MM.1S (cell line): ENCODE results near the gene RCOR1.

Experiments used
- DNase-seq: peaks from one replicate; pipeline ENCODE4 v3.0.0-alpha.2; 2015
- H2AFZ ChIP-seq: fragments of 300-600 bp; sonication (generic); 2 replicates; pipeline ENCODE4 v1.6.0; 2016; ENCODE audit warnings: antibody characterized with exemption, low read length
- H3F3A ChIP-seq: fragments of 300-600 bp; sonication (generic); 2 replicates; pipeline ENCODE4 v1.6.1; 2016; ENCODE audit warnings: mild to moderate bottlenecking, antibody characterized with exemption, low read length, moderate library complexity, mixed read lengths; ENCODE audit not compliant: insufficient read depth
- H3K27ac ChIP-seq: fragments of 300-600 bp; sonication (generic); 2 replicates; pipeline ENCODE4 v1.5.1; 2016; ENCODE audit warnings: mild to moderate bottlenecking, low read length
- H3K27me3 ChIP-seq: fragments of 300-600 bp; sonication (generic); replicated peaks from 2 replicates; pipeline ENCODE4 v1.6.0; 2016; ENCODE audit warnings: low read length; ENCODE audit not compliant: insufficient read depth
- H3K36me3 ChIP-seq: fragments of 300-600 bp; sonication (generic); replicated peaks from 2 replicates; pipeline ENCODE4 v1.6.1; 2016; ENCODE audit warnings: mild to moderate bottlenecking, low read length, mixed read lengths; ENCODE audit not compliant: insufficient read depth
- H3K4me1 ChIP-seq: fragments of 300-600 bp; sonication (generic); 2 replicates; pipeline ENCODE4 v1.6.1; 2016; ENCODE audit warnings: low read length, mixed read lengths
- H3K4me2 ChIP-seq: fragments of 300-600 bp; sonication (generic); 2 replicates; pipeline ENCODE4 v1.6.0; 2016; ENCODE audit warnings: low read depth, low read length
- H3K4me3 ChIP-seq: fragments of 300-600 bp; sonication (generic); 2 replicates; pipeline ENCODE4 v1.5.1; 2016; ENCODE audit warnings: low read length, mixed read lengths
- H3K79me2 ChIP-seq: fragments of 300-600 bp; sonication (generic); 2 replicates; pipeline ENCODE4 v1.6.1; 2016; ENCODE audit warnings: mixed run types, low read length, mixed read lengths
- H3K9ac ChIP-seq: fragments of 300-600 bp; sonication (generic); 2 replicates; pipeline ENCODE4 v1.6.1; 2016; ENCODE audit warnings: low read length, mixed read lengths
- H3K9me2 ChIP-seq: fragments of 300-600 bp; sonication (generic); replicated peaks from 2 replicates; pipeline ENCODE4 v1.6.1; 2016; ENCODE audit warnings: mild to moderate bottlenecking, low read length, mixed read lengths; ENCODE audit not compliant: insufficient read depth
- H3K9me3 ChIP-seq: fragments of 300-600 bp; sonication (generic); replicated peaks from 2 replicates; pipeline ENCODE4 v1.6.1; 2016; ENCODE audit warnings: mild to moderate bottlenecking, low read length, mixed read lengths; ENCODE audit not compliant: insufficient read depth
- H4K20me1 ChIP-seq: fragments of 300-600 bp; sonication (generic); 2 replicates; pipeline ENCODE4 v1.6.1; 2016; ENCODE audit warnings: mild to moderate bottlenecking, low read length, moderate library complexity, mixed read lengths; ENCODE audit not compliant: insufficient read depth
- EZH2 ChIP-seq: fragments of 300-600 bp; sonication (generic); optimal IDR thresholded peaks from 2 replicates; pipeline ENCODE3; 2017; ENCODE audit warnings: low read depth, mild to moderate bottlenecking, antibody characterized with exemption, low read length, mixed read lengths
- EZH2phosphoT487 ChIP-seq: fragments of 300-600 bp; sonication (generic); IDR thresholded peaks from 2 replicates; pipeline ENCODE4 v1.6.1; 2018; ENCODE audit warnings: antibody characterized with exemption, low read length
- TF ChIP-seq, protein P1 (sequence below): fragments of 300-600 bp; sonication (generic); IDR thresholded peaks from 2 replicates; pipeline ENCODE4 v1.5.1; 2016; ENCODE audit warnings: antibody characterized with exemption, low read length, mixed read lengths

Gene RCOR1

DNA sequence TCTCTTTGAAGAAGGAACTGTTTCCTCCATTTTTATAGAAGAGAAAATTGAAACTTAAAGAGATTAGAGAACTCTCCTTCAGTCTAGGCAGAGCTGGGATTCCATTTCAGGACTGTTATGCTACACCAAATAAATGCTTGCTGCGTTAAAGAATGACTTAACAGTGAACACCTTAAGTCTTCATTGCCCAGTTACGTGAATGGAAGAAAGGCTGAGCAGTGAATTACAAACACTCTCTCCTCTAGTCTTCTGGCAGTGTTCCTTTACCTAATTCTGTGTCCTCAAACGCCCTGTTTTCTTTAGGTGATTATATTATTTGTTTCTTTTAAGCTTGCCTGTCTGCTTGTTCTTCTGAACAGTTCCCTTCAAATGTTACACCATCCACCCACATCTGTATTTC is 59.7 kb downstream of the RCOR1 start:
- H2AFZ ChIP-seq: no peak overlapping the region
- H3K4me3 ChIP-seq: no peak overlapping the region
- no peaks in the 10 kb centered on the region for H3K27me3 ChIP-seq
- no peaks in the 10 kb centered on the region for H3K9me3 ChIP-seq
- H3K4me2 ChIP-seq: no peak overlapping the region
- H4K20me1 ChIP-seq: no peaks in the 10 kb centered on the region
- H3K4me1 ChIP-seq: no peaks in the 10 kb centered on the region
- no peaks in the 10 kb centered on the region for H3F3A ChIP-seq
- no peaks in the 10 kb centered on the region for H3K9me2 ChIP-seq
- H3K36me3 ChIP-seq: no peaks in the 10 kb centered on the region
- DNase-seq: no peak
- no peak overlapping the region for H3K27ac ChIP-seq
- TF ChIP-seq EZH2 (no peak), EZH2phosphoT487 (no peak)
- no peak overlapping the region for H3K9ac ChIP-seq
- peaks cover 19% of the 10 kb centered on the region for H3K79me2 ChIP-seq

DNA sequence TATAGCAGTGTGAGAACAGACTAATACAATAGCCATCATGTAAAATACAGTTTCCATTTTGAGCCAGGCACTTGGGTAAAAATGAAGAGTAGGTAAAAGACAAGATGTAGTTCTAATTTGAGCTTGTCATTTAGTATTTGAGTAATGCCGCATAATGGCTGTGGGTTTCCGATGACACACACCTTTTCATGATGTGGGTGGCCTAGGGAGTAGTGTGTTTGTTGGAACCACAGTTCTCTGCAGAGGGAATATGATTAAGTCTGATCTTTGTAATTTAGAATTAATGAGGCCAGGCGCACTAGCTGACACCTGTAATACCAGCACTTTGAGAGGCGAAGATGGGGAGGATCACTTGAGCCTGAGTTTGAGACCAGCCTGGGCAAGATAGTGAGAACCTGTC is 61.8 kb downstream of the RCOR1 start:
- Histone ChIP-seq H3K9ac (no peak overlapping the region), H3F3A (no peaks in the 10 kb centered on the region), H3K4me1 (no peaks in the 10 kb centered on the region), H3K9me2 (no peaks in the 10 kb centered on the region), H3K79me2 (peaks cover 16% of the 10 kb centered on the region; the same call in 1 of the 2 replicates), H3K4me3 (no peak overlapping the region), H3K4me2 (no peak overlapping the region), H3K27ac (no peak overlapping the region), H3K9me3 (no peaks in the 10 kb centered on the region), H4K20me1 (no peaks in the 10 kb centered on the region), H2AFZ (no peak overlapping the region), H3K27me3 (no peaks in the 10 kb centered on the region), H3K36me3 (no peaks in the 10 kb centered on the region)
- TF ChIP-seq EZH2phosphoT487: no peak
- DNase-seq: no peak

DNA sequence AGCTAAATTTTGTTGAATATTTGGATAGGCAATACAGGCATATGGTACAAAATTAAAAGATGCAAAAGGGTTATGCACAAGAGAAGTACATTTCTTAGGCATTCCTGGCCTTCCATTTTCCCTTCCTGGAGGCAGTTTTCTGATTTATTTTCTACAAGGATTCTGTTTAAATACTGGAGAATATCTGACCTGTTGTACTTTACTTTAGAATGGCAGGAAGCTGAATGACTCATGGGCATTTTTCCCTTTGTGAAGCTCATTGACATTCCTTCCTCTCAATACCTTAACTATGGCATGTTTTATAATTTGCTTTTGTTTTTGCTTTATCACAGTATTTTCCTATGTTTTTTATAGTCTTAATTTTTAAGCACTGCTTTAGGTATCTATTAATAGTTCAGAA is 62.7 kb downstream of the RCOR1 start:
- TF ChIP-seq EZH2phosphoT487 (no peak), EZH2 (no peak)
- TF ChIP-seq, protein P1, sequence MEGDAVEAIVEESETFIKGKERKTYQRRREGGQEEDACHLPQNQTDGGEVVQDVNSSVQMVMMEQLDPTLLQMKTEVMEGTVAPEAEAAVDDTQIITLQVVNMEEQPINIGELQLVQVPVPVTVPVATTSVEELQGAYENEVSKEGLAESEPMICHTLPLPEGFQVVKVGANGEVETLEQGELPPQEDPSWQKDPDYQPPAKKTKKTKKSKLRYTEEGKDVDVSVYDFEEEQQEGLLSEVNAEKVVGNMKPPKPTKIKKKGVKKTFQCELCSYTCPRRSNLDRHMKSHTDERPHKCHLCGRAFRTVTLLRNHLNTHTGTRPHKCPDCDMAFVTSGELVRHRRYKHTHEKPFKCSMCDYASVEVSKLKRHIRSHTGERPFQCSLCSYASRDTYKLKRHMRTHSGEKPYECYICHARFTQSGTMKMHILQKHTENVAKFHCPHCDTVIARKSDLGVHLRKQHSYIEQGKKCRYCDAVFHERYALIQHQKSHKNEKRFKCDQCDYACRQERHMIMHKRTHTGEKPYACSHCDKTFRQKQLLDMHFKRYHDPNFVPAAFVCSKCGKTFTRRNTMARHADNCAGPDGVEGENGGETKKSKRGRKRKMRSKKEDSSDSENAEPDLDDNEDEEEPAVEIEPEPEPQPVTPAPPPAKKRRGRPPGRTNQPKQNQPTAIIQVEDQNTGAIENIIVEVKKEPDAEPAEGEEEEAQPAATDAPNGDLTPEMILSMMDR: no peak
- H3K4me1 ChIP-seq: no peaks in the 10 kb centered on the region
- no peaks in the 10 kb centered on the region for H3F3A ChIP-seq
- no peaks in the 10 kb centered on the region for H4K20me1 ChIP-seq
- peaks cover 15% of the 10 kb centered on the region; the same call in 1 of the 2 replicates for H3K79me2 ChIP-seq
- no peaks in the 10 kb centered on the region for H3K36me3 ChIP-seq
- DNase-seq: no peak
- H3K9ac ChIP-seq: no peak overlapping the region
- H3K9me3 ChIP-seq: no peaks in the 10 kb centered on the region
- H3K27me3 ChIP-seq: no peaks in the 10 kb centered on the region
- H2AFZ ChIP-seq: no peak overlapping the region
- no peak overlapping the region for H3K27ac ChIP-seq
- no peak overlapping the region for H3K4me3 ChIP-seq
- no peak overlapping the region for H3K4me2 ChIP-seq
- H3K9me2 ChIP-seq: no peaks in the 10 kb centered on the region

DNA sequence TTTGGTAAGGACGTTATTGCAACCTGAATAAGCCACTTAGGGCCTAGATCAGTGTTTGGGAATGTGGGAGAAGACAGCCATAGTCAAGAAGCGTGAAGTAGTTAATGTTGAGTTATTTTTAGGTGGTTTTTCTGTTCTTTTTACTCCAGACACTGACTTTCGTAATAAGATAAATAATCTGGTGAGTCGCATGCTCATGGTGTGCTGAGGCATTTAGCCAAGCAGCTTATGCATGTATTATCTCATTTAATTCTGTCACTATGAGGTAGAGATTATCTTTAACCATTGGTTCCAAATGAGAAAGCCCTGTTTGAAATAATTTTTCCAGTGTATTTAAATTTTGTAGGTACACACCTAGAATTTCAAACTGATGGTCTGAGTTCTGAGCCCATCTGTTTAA is 67.3 kb downstream of the RCOR1 start:
- Histone ChIP-seq H4K20me1 (no peaks in the 10 kb centered on the region), H3K4me3 (no peak overlapping the region), H3K4me2 (no peak overlapping the region), H3K9ac (no peak overlapping the region), H3K9me3 (no peaks in the 10 kb centered on the region), H3F3A (no peaks in the 10 kb centered on the region), H3K27me3 (no peaks in the 10 kb centered on the region), H3K36me3 (no peaks in the 10 kb centered on the region), H3K4me1 (no peaks in the 10 kb centered on the region), H3K9me2 (no peaks in the 10 kb centered on the region), H3K79me2 (peaks cover 21% of the 10 kb centered on the region), H2AFZ (no peak overlapping the region), H3K27ac (no peak overlapping the region)
- DNase-seq: no peak
- TF ChIP-seq, protein P1: no peak
- TF ChIP-seq EZH2 (no peak), EZH2phosphoT487 (no peak)
